DMS 273 (cell line): ENCODE measurements around the gene SLC4A2.
"Not testable (repeated sequence)": the region's sequence is repeated elsewhere in the genome, so short reads cannot be mapped to it uniquely, and the experiment has no call there.

Experiments
- DNase-seq: peaks from one replicate; lab custom pipeline; 2025; ENCODE audit not compliant: unreplicated experiment; lab: John Stamatoyannopoulos, UW

SLC4A2 gene

DNA sequence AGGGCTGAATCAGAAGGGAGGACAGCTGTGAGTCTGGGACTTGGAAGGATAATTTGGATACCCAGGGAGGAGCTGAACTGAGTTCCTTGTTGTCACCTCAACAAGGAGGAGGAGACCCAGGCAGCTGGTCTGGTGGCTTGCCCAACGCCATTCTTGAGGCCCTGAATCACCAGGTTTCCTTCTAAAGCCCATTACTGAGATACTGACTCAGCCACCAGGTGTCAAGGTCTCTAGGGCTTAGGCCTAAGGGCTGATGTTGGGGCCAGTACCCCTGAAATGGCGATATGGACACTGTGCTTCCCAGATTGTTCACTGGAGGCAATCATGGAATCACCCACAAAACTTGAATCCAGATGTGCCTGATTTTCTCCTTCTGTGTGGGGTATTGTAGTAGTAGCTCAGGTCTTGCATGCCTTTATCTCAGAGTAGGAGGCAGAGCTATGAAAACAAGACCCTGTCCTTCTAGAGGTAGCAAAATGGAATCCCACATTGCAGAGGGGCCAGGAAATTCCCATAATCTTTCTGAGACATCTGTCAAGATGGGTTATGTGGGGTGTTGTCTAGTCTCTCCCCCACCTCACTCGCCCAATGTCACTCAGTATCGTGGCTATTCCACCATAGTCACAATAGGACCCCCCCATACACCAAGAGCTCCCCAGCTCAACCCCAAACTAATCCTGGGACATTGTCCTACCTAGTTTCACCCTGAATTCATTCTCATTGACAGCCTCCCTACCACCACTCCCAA, 33.3 kb upstream of the SLC4A2 start:
- DNase-seq: no peak

DNA sequence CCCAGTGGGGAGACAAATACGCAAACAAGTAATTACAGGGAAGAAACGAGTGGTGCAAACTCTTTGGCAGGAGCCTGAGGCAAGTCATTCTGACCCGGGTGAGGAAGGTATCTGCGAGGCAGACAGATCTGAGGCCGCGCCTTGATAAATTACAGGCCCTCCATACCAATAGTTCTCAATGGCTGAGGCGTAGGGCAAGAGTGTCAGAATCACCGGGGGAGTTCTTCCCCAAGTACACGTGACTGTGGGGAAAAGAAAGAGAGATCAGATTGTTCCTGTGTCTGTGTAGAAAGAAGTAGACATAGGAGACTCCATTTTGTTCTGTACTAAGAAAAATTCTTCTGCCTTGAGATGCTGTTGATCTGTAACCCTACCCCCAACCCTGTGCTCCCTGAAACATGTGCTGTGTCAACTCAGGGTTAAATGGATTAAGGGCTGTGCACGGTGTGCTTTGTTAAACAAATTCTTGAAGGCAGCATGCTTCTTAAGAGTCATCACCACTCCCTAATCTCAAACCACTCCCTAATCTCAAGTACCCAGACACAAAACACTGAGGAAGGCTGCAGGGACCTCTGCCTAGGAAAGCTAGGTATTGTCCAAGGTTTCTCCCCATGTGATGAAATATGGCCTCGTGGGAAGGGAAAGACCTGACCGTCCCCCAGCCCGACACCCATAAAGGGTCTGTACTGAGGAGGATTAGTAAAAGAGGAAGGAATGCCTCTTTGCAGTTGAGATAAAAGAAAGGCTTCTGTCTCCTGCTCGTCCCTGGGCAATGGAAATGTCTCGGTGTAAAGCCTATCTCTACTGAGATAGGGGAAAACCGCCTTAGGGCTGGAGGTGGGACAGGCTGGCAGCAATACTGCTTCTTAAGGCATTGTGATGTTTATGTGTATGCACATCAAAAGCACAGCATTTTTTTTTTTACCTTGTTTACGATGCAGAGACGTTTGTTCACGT, 32.3 kb upstream of the SLC4A2 start:
- DNase-seq: not testable (repeated sequence)

DNA sequence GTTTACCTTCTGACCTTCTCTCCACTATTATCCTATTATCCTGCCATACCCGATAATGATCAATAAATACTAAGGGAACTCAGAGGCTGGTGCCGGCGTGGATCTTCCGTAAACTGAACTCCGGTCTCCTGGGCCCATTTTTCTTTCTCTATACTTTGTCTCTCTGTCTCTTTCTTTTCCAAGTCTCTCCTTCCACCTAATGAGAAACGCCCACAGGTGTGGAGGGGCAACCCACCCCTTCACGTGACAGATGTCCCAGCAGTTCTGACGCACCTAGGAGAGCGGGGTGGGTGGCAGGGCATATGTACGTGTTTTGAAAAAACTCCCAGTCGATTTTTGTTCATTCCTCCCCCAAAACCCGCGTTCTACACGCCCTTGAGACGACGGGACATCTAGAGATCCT, 31.7 kb upstream of the SLC4A2 start:
- DNase-seq: not testable (repeated sequence)

DNA sequence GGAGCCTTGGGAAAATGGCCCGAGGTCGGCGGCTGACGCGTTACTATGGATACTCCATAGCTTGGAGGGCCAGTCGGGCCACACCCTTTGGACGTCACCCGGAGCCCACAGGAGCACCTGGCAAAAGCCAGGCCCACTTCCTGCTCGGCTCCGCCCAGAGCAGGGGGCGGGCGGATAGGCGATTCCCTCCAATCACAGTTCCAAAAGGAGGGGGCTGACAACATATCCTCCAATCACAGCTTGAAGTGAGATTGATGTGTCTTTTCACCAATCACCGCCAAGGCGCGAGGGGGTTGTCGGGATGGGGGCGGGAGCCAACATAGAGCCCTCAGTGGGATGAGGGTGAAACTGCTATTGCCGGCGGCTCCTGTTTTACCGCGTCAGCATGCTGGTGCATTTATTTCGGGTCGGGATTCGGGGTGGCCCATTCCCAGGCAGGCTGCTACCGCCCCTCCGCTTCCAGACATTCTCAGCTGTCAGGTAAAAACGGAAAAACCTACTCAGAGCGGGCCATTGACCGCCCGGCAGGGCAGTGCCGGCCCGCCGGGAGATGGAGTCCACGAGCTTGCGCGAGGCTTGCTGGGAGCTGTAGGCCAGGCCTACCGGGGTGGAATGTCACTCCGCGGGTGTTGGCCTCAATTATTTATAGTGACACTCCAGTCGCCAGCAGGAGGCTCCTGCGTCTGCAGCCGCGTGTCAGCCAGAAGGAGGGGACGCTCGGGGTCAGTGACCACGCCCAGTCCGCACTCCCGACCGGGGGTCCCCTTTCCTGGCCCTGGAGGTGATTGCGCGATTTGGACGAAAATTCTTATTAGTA, 31.1 kb upstream of the SLC4A2 start, which contains the start of gene ABCB8:
ABCB8 (plus strand) TSS at position 320 of the 817 bp plus-strand sequence; CDS start at position 386, 66 bp downstream.
- peak; percentile 100 for DNase-seq

DNA sequence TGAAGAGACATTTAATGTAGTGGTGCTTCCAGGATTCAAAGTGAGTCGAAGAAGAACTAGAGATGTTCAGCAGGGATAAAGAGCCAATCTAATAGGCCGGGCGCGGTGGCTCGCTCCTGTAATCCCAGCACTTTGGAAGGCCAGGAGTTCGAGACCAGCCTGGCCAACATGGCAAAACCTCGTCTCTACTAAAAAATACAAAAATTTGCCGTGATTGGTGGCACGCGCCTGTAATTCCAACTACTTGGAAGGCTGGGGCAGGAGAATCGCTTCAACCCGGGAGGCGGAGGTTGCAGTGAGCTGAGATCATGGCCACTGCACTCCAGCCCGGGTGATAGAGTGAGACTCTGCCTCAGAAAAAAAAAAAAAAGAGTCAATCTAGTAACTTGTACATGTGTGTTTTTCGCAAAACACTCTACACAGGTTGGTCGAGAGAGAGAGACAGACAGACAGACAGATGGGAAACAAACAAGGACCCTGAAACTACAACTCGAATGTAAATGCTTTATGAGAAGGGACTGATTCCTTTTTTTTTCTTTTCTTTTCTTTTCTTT, 30.4 kb upstream of the SLC4A2 start:
- DNase-seq: no peak

DNA sequence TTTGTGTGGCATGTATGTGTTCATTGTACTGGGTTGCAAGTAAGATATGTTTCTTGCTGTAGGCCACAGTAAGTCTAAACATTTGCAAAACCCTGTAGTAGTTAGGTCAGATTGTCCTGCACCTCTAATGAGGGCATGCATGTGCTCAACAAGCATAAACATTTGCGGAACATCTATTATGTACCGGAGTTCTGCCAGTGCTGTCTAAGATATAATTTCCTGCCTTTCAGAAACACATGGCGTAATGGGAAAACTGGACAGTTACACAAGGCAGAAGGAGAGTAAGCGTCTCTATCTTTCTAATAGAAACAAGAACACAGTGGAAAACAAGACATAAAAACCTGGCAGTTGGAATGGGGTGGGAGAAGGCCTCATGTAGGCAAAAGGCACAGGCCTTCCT, 28.4 kb upstream of the SLC4A2 start:
- DNase-seq: no peak

DNA sequence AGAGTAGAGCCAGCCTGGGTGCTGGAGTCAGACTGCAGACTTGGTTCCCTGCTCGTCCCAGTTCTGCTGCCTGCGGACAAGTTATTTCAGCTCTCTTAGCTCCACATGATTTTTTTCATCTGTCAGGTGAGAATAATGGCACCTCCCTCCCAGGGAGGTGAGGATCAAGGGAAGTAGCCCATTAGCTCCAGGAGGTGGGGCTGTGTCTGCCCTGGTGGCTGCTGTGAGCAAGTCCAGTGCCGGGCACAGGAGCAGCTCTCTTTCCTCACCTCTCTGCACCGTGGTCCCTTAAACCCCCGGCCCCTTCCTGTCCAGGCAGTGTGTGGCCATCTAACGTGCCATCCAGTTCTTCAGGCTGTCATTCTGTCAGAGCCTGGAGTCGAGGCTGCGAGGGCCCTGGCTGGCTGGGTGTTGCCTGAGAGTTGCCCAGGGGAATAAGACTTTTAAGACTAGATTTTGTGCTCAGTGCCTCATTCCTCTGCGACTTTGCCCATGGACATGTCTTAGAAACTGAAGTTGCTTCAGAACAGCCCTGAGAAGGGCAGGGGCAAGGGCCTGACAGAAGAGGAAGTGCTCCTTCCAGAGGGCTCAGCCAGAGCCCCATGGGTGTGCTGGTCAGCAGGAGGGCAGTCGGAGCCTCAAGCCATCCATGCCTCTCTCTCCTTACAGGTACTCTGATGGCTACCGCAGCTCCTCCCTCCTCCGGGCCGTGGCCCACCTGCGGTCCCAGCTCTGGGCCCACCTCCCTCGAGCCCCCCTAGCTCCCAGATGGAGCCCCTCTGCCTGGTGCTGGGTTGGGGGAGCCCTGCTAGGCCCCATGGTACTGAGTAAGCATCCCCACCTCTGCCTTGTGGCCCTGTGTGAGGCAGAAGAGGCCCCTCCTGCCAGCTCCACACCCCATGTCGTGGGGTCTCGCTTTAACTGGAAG, 26.2 kb upstream of the SLC4A2 start:
- peak; percentile 46 for DNase-seq

DNA sequence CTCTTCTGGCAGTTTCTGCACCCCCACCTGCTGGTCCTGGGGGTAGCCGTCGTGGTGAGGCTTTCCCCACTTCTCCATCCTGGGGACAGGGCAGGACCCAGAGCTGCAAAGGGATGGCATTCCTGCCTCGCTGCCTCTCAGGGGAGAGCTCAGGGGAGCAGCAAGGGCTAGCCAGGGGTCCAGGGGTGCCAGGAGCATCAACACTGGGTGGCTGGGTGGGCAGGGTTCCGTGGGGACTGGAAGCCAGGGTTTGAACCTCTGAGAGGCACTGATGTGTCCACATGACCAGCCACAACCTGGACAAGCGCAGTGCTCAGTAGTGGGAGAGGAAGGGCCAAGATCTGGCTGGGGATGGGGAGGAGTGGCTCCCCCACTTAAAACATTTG, 25.5 kb upstream of the SLC4A2 start:
- DNase-seq: no peak

DNA sequence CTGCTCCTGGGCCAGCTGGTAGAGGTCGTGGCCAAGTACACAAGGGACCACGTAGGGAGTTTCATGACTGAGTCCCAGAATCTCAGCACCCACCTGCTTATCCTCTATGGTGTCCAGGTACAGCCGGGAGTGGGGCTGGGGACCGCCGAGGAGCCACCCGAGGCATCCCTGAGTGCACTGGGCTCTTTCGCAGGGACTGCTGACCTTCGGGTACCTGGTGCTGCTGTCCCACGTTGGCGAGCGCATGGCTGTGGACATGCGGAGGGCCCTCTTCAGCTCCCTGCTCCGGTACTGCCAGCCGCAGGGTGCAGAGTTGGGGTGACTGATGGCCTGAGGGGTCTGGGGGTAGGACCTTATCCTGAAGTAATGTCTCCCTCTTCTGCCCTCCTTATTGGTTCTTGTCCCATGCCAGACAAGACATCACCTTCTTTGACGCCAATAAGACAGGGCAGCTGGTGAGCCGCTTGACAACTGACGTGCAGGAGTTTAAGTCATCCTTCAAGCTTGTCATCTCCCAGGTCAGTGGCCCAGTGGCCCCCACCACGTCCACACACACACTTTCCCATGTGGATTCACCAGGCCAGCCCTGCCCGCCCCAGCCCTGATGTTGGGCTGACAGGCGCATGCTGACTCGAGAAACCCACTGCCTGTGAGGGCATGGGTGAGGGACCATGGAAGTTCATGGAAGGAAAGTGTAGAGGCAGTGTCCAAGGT, 24.9 kb upstream of the SLC4A2 start:
- no peak for DNase-seq

DNA sequence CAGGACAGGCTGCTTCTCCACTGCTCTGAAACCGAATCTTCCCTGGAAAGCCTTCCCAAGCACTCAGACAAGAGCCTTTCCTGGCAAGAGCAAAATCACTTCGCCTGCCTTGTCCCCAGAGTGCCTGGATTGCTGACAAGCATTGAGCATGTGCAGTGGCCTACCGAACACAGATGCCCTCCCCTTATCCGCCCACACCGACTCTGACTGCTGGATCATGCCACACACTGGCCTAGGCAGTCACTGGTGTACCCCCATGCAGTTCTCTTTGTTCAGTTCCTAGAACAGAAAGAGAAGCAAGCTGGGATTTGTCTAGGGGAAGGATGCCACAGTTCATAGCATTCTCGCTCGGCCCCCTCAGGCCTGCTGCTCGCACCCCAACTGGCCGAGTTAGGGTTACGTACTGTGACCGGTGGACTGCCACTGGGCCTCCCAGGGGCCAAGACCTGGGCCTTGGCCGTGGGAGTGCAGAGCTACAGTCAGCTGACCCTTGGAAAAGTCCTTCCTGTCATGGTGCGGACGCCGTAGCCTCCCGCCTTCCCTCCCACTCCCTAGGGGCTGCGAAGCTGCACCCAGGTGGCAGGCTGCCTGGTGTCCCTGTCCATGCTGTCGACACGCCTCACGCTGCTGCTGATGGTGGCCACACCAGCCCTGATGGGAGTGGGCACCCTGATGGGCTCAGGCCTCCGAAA, 24.2 kb upstream of the SLC4A2 start:
- no peak for DNase-seq

DNA sequence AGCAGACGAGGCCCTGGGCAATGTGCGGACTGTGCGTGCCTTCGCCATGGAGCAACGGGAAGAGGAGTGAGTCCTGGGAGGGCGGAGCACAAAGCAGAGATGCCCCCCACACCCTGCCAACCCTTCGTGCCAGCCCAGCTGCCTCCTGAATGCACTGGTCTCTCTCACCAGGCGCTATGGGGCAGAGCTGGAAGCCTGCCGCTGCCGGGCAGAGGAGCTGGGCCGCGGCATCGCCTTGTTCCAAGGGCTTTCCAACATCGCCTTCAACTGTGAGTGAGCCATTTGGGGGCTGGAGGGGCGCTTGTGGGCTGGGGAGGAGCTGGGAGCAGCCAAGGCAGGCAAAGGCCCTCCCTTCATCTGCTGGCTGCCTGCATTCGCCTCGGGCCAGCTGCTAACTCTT, 23.5 kb upstream of the SLC4A2 start:
- DNase-seq: no peak

DNA sequence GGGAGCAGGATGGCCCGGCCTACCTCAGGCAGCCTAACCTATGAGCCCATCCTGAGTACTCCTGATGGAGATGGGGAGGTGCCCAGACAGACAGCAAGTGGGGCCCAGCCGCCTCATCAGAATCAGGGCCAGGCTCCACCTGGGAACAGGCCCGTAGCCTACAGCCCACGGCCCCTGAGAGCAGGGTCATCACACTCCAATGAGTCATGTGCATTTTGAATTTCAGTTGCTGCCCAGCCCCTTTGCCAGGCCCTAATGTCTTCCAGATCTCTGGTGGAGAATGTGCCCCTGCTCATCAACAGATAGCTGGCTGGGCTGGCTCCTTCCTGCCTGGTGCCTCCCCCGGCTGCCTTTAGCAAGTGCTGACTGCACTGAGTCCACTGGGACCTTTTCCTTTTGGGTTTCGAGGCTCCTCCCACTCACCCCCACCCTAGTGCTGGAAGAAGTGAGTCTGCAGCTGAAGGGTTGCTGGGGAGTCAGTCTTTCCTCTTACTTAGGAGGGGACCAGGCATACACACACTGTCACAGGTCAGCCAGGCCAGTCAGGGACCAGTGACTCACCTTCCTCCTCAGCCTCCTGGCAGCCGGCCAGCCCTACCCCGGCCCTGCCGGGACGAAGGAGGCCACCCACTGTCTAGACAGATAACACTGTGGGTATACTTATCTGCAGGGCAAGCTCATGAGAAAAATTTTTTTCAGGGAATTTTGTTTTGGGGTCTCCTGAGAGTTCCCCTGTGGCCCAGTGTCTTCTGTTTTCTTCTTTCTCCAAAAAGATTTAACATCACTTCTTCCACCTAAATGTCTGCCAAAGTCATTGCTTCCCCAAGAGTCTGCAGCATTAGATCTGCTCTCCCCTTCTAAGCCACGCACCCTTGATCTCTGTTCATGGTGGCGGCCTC, 20.2 kb upstream of the SLC4A2 start:
- DNase-seq: peak; percentile 88

DNA sequence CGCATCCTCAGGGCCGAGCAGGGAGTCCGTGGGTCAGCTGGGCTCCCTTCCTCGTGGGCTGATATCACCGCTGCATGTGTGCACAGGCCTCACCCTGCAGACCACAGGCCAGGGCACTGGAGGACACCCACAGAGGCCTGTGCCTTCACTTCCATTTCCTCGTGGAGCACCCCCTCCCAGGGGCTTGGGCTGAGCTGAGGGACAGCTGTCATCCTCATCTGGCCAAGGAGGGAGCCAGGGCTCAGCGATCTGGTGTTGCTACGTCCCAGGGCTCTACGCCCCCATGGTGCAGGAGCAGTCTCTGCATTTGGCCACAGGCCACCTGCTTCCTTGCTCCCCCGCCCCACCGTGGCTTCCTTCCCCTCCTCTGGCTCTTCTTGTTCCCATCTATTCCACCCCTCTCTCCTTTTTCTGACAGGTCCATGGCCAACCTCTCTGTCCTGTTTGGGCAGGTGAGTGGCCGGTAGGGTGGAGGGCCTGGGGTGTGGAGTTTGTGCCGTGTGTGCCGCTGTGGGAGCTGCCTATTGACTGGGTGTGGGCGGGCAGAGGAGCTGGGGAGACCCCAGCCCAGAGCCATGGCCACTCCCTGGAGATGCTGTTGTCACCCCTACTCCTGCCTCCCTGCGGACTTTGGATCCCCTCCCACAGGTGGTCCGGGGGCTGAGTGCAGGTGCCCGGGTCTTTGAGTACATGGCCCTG, 19.4 kb upstream of the SLC4A2 start:
- peak; percentile 81 for DNase-seq

DNA sequence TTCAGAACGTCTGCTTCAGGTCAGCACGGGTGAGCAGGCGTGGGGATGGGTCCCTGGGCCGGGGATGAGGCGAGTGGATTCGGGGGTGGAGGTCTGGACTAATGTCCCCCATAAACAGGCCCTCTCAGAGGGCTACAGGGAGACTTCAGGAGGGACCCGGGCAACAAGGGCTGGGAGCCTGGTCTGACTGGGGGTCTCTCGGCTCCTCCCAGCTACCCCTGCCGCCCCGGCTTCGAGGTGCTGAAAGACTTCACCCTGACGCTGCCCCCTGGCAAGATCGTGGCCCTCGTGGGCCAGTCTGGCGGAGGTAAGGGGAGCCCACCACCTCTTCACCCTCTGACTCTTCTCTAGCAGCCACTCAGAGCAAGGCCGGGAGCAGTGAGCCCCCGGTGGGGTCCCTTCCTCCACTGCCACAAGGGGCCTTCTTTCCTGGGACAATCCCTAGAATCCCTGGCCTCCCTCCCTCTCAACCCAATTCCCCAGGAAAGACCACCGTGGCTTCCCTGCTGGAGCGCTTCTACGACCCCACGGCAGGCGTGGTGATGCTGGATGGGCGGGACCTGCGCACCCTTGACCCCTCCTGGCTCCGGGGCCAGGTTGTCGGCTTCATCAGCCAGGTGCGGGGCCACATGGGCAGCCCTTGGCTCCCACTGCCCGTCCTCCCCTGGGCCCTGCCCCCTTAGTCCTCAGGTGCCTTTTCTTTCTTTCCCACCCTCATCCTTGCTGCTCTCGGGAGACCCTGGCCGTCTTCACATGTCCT, 18.6 kb upstream of the SLC4A2 start:
- no peak for DNase-seq

DNA sequence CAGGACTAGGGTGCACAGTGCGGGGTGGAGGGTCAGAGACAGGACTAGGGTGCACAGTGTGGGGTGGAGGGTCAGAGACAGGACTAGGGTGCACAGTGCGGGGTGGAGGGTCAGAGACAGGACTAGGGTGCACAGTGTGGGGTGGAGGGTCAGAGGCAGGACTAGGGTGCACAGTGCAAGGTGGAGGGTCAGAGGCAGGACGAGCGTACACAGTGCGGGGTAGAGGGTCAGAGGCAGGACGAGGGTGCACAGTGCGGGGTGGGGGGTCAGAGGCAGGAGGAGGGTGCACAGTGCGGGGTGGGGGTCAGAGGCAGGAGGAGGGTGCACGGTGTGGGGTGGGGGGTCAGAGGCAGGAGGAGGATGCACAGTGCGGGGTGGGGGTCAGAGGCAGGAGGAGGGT, 15.9 kb upstream of the SLC4A2 start:
- not testable (repeated sequence) for DNase-seq

DNA sequence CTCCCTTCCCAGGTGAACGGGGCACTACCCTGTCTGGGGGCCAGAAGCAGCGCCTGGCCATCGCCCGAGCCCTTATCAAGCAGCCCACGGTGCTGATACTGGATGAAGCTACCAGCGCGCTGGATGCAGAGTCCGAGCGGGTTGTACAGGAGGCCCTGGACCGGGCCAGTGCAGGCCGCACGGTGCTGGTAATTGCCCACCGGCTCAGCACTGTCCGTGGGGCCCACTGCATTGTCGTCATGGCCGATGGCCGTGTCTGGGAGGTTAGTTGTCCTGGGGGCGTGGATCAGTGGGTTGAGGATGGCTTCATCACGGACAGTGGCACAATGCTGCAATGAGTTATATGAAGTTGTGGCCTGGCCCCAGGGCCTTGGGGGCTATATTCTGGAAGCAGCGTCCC, 15.4 kb upstream of the SLC4A2 start:
- no peak for DNase-seq
